ENCODE results near the gene HTR3A.

GRCh38 chr11:114033066-114033465, 58.2 kb downstream of the HTR3A start:
- TF ChIP-seq CTCF (conservative IDR thresholded peaks at IDR 0.05; ENCODE audit: low read length) (no peak), EZH2phosphoT487 (IDR thresholded peaks at IDR 0.05; ENCODE audit: borderline replicate concordance) (no peak)

All from Loucy (cell line).